GM12872 (cell line): ENCODE measurements around the gene KCTD2.

Experiments
- TF ChIP-seq, protein P1 (sequence below): IDR thresholded peaks from 3 replicates; pipeline ENCODE4 v1.5.1; 2011; ENCODE audit warnings: low read depth, mild to moderate bottlenecking, low read length, moderate library complexity; ENCODE audit not compliant: insufficient read depth

Gene KCTD2, protein sequence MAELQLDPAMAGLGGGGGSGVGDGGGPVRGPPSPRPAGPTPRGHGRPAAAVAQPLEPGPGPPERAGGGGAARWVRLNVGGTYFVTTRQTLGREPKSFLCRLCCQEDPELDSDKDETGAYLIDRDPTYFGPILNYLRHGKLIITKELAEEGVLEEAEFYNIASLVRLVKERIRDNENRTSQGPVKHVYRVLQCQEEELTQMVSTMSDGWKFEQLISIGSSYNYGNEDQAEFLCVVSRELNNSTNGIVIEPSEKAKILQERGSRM

DNA sequence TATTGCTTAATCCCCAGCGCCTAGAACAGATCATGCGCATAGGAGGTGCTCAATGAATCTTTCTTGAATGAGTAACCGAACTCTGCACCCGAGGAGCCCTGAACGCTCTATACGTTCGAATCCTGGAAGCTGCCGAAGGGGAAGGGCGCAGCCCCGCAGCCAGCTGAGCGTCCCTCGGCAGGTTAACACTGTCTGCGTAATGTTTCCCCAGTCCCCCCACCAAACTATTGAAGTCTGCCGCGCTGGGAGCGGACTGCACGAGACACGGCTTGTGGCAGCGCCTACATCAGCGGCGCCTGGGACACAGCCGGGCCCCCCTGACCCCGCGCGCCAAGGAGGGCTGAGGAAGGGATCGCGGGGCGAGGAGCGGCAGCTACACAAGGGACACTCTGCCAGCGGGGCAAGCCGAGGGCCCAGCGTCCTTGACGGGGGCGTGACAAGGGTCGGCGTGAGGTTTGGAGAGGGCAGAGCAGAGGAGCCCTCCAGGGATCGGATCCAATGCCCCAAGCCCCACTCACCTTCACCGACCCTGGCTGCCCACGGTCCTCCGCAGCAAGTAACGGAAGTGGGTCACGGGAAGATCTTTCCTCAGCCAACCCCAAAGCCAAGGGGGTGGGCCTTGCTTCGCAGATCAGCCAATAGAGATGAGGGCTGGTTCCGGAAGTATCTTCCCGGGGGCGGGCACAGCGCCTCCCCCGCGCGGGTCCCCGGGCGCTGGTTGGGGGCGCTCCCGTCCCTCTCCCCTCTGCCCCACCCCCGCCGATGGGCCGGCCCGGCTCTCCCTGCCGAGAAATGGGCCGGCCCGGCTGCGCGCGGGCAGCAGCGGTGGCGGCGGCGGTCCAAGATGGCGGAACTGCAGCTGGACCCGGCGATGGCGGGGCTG is at the start of gene KCTD2, which contains the start of gene ATP5PD:
Gene KCTD2 (plus strand): TSS at position 819 of the 883 bp plus-strand sequence. CDS start 26 bp downstream, at position 845.
Gene ATP5PD (minus strand): TSS at position 563 of the 883 bp plus-strand sequence. CDS start 4,319 bp downstream, outside the sequence.
- TF ChIP-seq, protein P1, sequence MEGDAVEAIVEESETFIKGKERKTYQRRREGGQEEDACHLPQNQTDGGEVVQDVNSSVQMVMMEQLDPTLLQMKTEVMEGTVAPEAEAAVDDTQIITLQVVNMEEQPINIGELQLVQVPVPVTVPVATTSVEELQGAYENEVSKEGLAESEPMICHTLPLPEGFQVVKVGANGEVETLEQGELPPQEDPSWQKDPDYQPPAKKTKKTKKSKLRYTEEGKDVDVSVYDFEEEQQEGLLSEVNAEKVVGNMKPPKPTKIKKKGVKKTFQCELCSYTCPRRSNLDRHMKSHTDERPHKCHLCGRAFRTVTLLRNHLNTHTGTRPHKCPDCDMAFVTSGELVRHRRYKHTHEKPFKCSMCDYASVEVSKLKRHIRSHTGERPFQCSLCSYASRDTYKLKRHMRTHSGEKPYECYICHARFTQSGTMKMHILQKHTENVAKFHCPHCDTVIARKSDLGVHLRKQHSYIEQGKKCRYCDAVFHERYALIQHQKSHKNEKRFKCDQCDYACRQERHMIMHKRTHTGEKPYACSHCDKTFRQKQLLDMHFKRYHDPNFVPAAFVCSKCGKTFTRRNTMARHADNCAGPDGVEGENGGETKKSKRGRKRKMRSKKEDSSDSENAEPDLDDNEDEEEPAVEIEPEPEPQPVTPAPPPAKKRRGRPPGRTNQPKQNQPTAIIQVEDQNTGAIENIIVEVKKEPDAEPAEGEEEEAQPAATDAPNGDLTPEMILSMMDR: no peak

DNA sequence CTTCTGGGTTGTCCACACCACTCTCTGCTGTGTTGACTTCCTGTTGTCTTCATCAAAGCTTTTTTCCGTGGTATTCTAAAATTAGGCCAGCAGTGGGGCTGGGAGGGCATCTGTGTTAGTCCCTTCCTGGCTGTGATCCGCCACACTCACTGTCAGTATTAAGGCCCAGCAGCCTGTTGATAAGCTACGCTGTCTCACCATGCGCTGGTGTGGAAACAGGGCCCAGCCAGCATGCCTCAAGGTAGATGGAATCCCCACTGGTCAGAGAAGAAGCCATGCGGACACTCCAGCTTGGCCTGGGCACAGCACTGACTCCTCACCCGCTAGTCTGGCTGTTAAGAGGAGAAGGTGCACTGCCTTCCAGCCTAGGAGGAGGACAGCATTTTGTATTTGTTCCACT is 48.2 kb upstream of the KCTD2 start:
- TF ChIP-seq, protein P1: no peak

DNA sequence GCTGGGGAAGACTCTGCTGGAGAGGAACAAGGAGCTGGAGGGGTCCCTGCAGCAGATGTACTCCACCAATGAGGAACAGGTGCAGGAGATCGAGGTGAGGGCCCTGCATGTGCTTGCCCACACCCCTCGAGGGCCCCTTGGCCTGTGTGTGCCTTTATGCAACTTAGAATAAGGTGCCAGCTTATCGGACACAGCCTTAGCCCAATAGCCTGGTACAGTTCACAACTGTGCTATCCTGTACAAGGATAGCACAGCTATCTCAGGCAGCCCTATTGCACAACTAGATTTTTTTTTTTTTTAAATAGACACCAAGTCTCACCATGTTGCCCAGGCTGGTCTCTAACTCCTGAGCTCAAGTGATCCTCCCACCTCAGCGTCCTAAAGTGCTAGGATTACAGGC is 47.5 kb upstream of the KCTD2 start:
- TF ChIP-seq, protein P1: no peak

DNA sequence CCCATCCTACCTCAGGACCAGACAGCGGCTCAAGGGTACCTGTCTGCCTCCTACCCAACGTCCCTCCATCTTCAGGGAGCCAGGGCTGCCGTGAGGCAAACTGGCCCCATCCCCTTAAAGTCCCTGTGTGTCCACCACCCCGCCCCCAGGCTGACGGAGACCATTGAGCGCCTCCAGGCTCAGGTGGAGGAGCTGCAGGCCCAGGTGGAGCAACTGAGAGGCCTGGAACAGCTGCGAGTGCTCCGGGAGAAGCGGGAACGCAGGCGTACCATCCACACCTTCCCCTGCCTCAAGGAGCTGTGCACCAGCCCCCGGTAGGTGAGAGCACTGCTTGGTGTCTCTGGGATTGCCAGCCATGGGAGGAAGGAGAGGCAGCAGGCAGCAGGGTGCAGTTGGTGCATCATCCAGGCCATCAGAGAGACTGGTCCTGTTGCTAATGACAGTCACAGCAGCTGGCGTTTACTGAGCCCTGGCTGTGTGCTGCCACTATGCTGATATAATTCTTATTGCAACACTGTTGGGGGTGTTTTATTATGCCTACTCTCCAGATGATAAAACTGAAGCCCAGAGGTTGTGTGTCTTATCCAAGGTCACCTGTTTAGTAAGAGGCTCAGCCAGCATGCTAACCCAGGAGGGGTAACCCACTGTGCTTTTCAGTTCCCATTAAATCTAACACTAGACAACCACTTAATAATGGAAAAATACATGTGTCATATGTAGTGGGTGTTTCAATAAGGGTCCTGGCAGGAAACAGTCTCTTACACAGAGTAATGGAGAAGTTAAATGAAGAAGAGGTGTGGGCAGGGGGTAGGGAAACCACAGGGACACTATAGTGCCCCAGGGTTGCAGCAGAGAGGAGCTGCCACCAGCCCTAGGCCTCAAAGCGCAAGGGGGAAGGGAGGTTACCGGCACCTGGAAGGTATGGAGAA is 44.8 kb upstream of the KCTD2 start:
- TF ChIP-seq, protein P1: no peak

DNA sequence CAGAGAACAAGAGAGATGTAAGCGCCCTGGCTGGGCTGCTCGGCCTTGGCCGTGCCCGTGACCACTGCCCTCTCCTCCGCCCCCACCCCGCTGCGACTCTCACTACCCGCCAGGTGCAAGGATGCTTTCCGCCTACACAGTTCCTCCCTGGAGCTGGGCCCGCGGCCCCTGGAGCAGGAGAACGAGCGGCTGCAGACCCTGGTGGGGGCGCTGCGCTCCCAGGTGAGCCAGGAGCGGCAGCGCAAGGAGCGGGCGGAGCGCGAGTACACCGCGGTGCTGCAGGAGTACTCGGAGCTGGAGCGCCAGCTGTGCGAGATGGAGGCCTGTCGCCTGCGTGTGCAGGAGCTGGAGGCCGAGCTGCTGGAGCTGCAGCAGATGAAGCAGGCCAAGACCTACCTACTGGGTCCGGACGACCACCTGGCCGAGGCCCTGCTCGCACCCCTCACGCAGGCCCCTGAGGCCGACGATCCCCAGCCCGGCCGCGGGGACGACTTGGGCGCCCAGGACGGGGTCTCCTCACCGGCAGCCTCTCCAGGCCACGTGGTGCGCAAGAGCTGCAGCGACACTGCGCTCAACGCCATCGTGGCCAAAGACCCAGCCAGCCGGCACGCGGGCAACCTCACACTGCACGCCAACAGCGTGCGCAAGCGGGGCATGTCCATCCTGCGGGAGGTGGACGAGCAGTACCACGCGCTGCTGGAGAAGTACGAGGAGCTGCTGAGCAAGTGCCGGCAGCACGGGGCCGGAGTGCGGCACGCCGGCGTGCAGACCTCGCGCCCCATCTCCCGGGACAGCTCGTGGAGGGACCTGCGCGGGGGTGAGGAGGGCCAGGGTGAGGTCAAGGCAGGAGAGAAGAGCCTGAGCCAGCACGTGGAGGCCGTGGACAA is 43.7 kb upstream of the KCTD2 start:
- TF ChIP-seq, protein P1: no peak

DNA sequence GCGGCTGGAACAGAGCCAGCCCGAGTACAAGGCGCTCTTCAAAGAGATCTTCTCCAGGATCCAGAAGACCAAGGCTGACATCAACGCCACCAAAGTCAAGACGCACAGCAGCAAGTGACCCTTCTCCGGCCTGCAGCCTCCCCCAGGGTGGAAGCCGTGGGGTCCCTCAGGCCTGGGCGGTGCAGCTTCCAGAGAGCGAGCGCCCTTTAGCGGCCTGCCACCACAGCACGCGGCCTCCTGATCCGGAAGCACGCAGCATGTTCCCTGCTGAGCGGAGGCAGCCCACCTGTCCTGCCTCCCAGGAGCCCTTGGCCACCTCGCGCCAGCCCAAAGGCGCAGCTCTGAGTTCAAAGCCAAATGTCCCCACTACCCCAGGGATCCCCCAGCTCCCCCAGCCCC is 43.1 kb upstream of the KCTD2 start:
- TF ChIP-seq, protein P1: no peak
